ENCODE data around the gene MSH6. TPM values are rescaled to one million over a fixed set of nuclear protein-coding genes. Genes with fewer than 3 reads are reported as not detected.

Gene MSH6
- total RNA-seq, 1 donor from 2014 or later: 18.4 TPM

DNA sequence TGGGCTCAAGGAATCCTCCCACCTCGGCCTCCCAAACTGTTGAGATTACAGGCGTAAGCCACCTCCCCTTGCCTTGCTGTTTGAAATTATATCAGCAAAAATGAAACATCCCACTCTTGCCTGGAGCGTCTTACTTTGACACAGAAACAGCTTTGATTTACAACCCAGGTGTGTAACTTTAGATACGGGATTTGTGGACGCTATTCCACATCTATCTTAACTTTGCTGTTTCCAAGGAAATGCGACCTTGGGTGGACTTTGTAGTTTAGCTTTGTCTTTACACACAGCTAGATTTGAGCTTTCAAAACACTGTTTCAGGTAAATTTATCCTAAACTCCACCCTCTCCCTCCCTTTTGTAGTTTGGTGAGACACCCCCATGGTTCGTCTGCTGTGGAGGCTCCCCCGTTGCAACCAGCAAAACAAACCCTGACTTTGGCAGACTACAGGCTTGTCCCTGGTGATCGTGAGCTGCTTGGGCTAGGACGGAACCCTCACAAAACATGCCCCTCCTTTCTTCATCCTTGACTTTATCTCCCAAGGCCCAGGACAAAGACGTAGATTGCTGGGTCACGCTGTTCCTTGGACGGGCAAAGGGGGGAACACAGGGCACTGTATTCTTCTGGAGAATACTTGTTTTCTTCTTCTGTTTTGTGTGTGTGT, 5.5 kb upstream of the MSH6 start:
- FAIRE-seq (no peak), DNase-seq (ENCODE audit: low read depth) (no peak)
- Histone ChIP-seq H3K36me3 (ENCODE audit: control insufficient read depth, insufficient read depth, low read length) (no peaks in the 10 kb centered on the region), H3K4me3 (ENCODE audit: low read depth, low read length) (no peak overlapping the region), H3K27me3 (ENCODE audit: control insufficient read depth, insufficient read depth, low read length) (no peaks in the 10 kb centered on the region)
- TF ChIP-seq, protein P1, sequence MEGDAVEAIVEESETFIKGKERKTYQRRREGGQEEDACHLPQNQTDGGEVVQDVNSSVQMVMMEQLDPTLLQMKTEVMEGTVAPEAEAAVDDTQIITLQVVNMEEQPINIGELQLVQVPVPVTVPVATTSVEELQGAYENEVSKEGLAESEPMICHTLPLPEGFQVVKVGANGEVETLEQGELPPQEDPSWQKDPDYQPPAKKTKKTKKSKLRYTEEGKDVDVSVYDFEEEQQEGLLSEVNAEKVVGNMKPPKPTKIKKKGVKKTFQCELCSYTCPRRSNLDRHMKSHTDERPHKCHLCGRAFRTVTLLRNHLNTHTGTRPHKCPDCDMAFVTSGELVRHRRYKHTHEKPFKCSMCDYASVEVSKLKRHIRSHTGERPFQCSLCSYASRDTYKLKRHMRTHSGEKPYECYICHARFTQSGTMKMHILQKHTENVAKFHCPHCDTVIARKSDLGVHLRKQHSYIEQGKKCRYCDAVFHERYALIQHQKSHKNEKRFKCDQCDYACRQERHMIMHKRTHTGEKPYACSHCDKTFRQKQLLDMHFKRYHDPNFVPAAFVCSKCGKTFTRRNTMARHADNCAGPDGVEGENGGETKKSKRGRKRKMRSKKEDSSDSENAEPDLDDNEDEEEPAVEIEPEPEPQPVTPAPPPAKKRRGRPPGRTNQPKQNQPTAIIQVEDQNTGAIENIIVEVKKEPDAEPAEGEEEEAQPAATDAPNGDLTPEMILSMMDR (IDR thresholded peaks at IDR 0.05; ENCODE audit: insufficient read depth, low read length, severe bottlenecking): no peak

DNA sequence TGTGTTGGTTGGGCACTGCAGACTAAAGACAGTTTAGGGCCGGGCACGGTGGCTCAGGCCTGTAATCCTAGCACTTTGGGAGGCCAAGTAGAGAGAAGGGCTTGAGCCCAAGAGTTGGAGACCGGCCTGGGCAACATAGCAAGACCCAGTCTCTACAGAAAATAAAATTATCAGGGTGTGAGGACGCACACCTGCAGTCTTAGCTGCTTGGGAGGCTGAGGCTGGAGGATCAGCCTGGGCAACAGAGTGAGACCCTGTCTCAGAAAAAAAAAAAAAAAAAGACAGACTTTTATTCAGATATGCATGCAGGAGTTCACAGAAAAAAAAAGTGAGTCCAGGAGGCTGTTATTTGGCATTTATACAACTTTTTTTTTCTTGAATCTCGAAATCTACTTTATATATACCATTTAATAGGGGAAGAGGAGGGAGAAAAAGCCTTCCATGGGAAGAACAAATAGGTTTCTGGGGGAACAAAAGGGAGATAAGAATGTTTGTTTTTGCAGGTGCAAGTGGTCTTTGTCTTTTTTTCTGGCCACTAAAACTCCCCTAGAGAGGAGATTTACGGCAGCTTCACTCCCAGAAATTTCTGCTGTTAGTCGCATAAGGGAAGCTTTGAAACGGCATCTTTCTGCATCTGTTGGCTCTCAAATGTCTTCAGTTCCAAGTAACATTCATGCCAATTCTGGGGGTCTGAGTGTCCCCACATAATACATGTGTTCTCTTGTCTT, 4.1 kb upstream of the MSH6 start:
- FAIRE-seq (no peak), DNase-seq (ENCODE audit: low read depth) (no peak)
- H3K4me3 ChIP-seq (ENCODE audit: low read depth, low read length): no peak overlapping the region
- TF ChIP-seq, protein P1 (IDR thresholded peaks at IDR 0.05; ENCODE audit: insufficient read depth, low read length, severe bottlenecking): no peak
- no peaks in the 10 kb centered on the region for H3K36me3 ChIP-seq (ENCODE audit: control insufficient read depth, insufficient read depth, low read length)
- H3K27me3 ChIP-seq (ENCODE audit: control insufficient read depth, insufficient read depth, low read length): no peaks in the 10 kb centered on the region

DNA sequence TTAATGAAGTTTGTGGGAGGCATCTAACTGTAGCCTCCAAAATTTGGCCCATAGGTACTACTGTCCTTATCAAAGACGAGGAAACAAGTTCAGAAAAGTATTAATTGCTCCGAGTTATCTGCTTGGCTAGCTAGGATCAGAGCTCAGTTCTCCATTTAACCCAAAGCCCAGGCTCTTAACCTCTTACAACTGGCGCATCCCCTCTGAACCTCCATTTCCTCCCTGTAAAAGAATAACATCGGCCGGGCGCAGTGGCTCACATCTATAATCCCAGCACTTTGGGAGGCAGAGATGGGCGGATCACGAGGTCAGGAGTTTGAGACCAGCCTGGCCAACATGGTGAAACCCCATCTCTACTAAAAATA, 3.5 kb upstream of the MSH6 start:
- Histone ChIP-seq H3K27me3 (ENCODE audit: control insufficient read depth, insufficient read depth, low read length) (no peaks in the 10 kb centered on the region), H3K4me3 (ENCODE audit: low read depth, low read length) (no peak overlapping the region), H3K36me3 (ENCODE audit: control insufficient read depth, insufficient read depth, low read length) (no peaks in the 10 kb centered on the region)
- no peak for FAIRE-seq
- TF ChIP-seq, protein P1 (IDR thresholded peaks at IDR 0.05; ENCODE audit: insufficient read depth, low read length, severe bottlenecking): no peak
- DNase-seq (ENCODE audit: low read depth): no peak

DNA sequence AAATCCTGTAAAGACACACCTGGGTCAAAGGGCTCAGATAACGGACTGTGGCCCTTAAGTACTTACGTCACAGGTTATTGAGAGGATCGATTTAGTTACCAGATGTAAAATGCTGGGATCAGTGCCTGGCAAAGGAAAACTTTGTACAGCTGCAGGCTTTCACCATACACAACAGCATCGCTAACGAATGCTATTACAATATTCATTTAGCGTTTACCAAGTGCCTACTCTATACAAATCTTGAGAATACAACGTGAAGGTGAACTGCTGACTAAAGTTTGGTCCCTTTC, 619 bp upstream of the MSH6 start:
- TF ChIP-seq, protein P1 (IDR thresholded peaks at IDR 0.05; ENCODE audit: insufficient read depth, low read length, severe bottlenecking): no peak
- DNase-seq (ENCODE audit: low read depth): peak; percentile 24
- no peaks in the 10 kb centered on the region for H3K27me3 ChIP-seq (ENCODE audit: control insufficient read depth, insufficient read depth, low read length)
- no peaks in the 10 kb centered on the region for H3K36me3 ChIP-seq (ENCODE audit: control insufficient read depth, insufficient read depth, low read length)
- peak overlapping the region; percentile 86 for H3K4me3 ChIP-seq (ENCODE audit: low read depth, low read length)
- no peak for FAIRE-seq

DNA sequence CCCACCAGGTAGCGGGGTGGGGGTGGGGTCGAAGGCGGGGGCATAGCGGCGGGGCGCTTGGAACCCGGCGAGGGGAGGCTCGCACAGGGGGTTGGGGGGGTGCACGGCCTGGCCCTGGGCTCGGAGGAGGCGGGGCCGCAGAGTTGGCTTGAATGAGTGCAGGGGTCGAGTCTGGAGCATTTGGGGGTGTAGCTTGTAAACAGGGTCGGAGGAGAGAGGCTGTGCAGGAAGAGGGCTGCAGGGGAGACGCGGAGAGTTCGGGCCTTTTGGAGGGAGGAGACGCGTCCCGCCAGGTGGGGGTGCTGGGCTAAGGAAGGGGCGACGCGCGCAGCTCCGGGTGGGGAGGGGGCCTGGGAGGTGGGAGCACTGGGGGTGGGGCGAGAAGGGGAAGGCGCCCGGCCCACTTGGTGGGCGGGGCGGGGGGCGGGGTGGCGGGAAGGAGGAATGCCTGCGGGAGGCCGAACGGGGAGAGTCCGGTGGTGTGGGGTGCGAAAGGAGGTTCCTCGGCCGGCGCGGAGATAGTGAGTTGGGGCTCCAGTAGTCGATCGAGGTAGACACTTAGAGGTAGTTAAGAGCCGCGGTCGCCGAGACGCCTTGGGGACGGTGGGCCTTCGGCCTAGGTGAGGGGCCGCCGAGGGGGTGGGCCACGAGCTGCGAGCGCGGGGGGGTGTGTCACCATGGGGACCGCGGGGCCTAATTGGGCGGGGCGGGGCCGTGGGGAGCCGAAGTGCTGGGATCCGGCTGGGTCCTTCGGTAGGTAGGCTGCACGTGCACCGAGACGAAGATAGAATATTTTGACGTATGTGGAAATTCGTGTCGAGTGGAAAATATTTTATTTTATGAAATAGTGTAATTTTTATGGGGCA, 774 bp downstream of the MSH6 start:
- TF ChIP-seq, protein P1 (IDR thresholded peaks at IDR 0.05; ENCODE audit: insufficient read depth, low read length, severe bottlenecking): peak; percentile 13
- DNase-seq (ENCODE audit: low read depth): peak; percentile 22
- FAIRE-seq: no peak
- peak overlapping the region; percentile 86 for H3K4me3 ChIP-seq (ENCODE audit: low read depth, low read length)
- H3K36me3 ChIP-seq (ENCODE audit: control insufficient read depth, insufficient read depth, low read length): no peaks in the 10 kb centered on the region
- no peaks in the 10 kb centered on the region for H3K27me3 ChIP-seq (ENCODE audit: control insufficient read depth, insufficient read depth, low read length)

Data from bronchial epithelial cell (primary cell).